Liver (tissue), 9 donors: ENCODE data around the gene CDKN2AIPNL. TPM values are rescaled to one million over a fixed set of nuclear protein-coding genes. Genes with fewer than 3 reads are reported as not detected.

ENCODE experiments used
- DNase-seq: peaks from one replicate; pipeline ENCODE4 v3.0.0-alpha.2; 2017; ENCODE audit warnings: low spot score
- H3K27ac ChIP-seq, 2 donors: one replicate each; pipeline ENCODE4 v1.7.0; 2013; ENCODE audit warnings: inconsistent platforms in 2 of 2, low read length in 2 of 2, control low read depth in 1 of 2, low read depth in 1 of 2, mild to moderate bottlenecking in 1 of 2
- H3K27me3 ChIP-seq, 4 donors: one replicate each; pipeline versions ENCODE4 v1.6.1 to v1.7.0; 2013; ENCODE audit warnings: low read length in 3 of 4, inconsistent platforms in 1 of 4, mild to moderate bottlenecking in 1 of 4, moderate library complexity in 1 of 4; ENCODE audit not compliant: control insufficient read depth in 4 of 4, insufficient read depth in 4 of 4
- H3K36me3 ChIP-seq, 4 donors: one replicate each; pipeline versions ENCODE4 v1.6.1 to v1.7.0; 2013; ENCODE audit warnings: low read length in 3 of 4, mild to moderate bottlenecking in 3 of 4, low read depth in 1 of 4, moderate library complexity in 1 of 4; ENCODE audit not compliant: control insufficient read depth in 4 of 4, insufficient read depth in 3 of 4
- H3K4me1 ChIP-seq, 4 donors: one replicate each; pipeline versions ENCODE4 v1.6.1 to v1.7.0; 2013; ENCODE audit warnings: low read length in 3 of 4, mild to moderate bottlenecking in 3 of 4, moderate library complexity in 1 of 4; ENCODE audit not compliant: control insufficient read depth in 4 of 4, insufficient read depth in 4 of 4
- H3K4me3 ChIP-seq, 3 donors: one replicate each; pipeline versions ENCODE4 v1.6.1 to v1.7.0; 2013; ENCODE audit warnings: low read length in 3 of 3, control low read depth in 1 of 3, low read depth in 1 of 3, mild to moderate bottlenecking in 1 of 3
- H3K9ac ChIP-seq, 2 donors: one replicate each; pipeline ENCODE4 v1.7.0; 2013; ENCODE audit warnings: low read length in 2 of 2, mild to moderate bottlenecking in 2 of 2, moderate library complexity in 2 of 2, control low read depth in 1 of 2, low read depth in 1 of 2
- H3K9me3 ChIP-seq, 4 donors: one replicate each; pipeline versions ENCODE4 v1.6.1 to v1.7.0; 2013; ENCODE audit warnings: low read length in 3 of 4; ENCODE audit not compliant: control insufficient read depth in 4 of 4
- ATF3 ChIP-seq: IDR thresholded peaks from 2 replicates; pipeline ENCODE4 v1.6.1; 2016; ENCODE audit warnings: antibody characterized with exemption
- CTCF ChIP-seq: fragments of 150-350 bp; IDR thresholded peaks from 2 replicates; pipeline ENCODE4 v1.5.1; 2017; ENCODE audit warnings: improper control_type of control experiment, low read depth, low read length; ENCODE audit not compliant: missing input control
- GABPA ChIP-seq, 2 donors: IDR thresholded peaks in 1 of 2; conservative IDR thresholded peaks in 1 of 2; 2 replicates each; pipeline ENCODE4 v1.6.1; 2016; ENCODE audit warnings: antibody characterized with exemption in 2 of 2, mild to moderate bottlenecking in 1 of 2, moderate library complexity in 1 of 2
- HNF4A ChIP-seq, 2 donors: conservative IDR thresholded peaks; 2 replicates each; pipeline ENCODE4 v1.6.1; 2016; ENCODE audit warnings: antibody characterized with exemption in 2 of 2, mild to moderate bottlenecking in 2 of 2
- MAX ChIP-seq: IDR thresholded peaks from 2 replicates; pipeline ENCODE4 v1.6.1; 2016; ENCODE audit warnings: antibody characterized with exemption
- NR2F2 ChIP-seq: IDR thresholded peaks from 2 replicates; pipeline ENCODE4 v1.6.1; 2016; ENCODE audit warnings: antibody characterized with exemption
- RAD21 ChIP-seq, 2 donors: IDR thresholded peaks; 2 replicates each; pipeline ENCODE4 v1.6.1; 2016; ENCODE audit warnings: antibody characterized with exemption in 2 of 2, mild to moderate bottlenecking in 2 of 2
- REST ChIP-seq: IDR thresholded peaks from 2 replicates; pipeline ENCODE4 v1.6.1; 2016; ENCODE audit warnings: antibody characterized with exemption, mild to moderate bottlenecking
- RXRA ChIP-seq, 2 donors: IDR thresholded peaks; 2 replicates each; pipeline ENCODE4 v1.6.1; 2017 to 2018; ENCODE audit warnings: antibody characterized with exemption in 2 of 2, mild to moderate bottlenecking in 1 of 2
- SP1 ChIP-seq: IDR thresholded peaks from 2 replicates; pipeline ENCODE4 v1.6.1; 2018; ENCODE audit warnings: antibody characterized with exemption, mild to moderate bottlenecking
- YY1 ChIP-seq: IDR thresholded peaks from 2 replicates; pipeline ENCODE4 v1.6.1; 2016; ENCODE audit warnings: antibody characterized with exemption, mild to moderate bottlenecking
- ZBTB33 ChIP-seq: IDR thresholded peaks from 2 replicates; pipeline ENCODE4 v1.6.1; 2016; ENCODE audit warnings: antibody characterized with exemption
- WGBS: extraction: QIAGEN DNeasy Blood & Tissue Kit; methylation state at CpG from one replicate; pipeline ENCODE4 v1.1.7; 2013; 5-methylcytosine and 5-hydroxymethylcytosine counted together
- polyA plus RNA-seq, 2 donors: library from polyadenylated mRNA; stranded (reverse) in 1 of 2; unstranded in 1 of 2; fragments of 200-250 nt in 1 of 2; fragments of >200 nt in 1 of 2; fragmentation: Nextera tagmentation in 1 of 2; extraction: Ambion mirVana in 1 of 2; gene quantifications; one replicate each; pipeline versions ENCODE4 v1.2.1 to v1.2.3, GENCODE V29; 2013 to 2015
- total RNA-seq, 2 donors: library from RNA; depleted of rRNA; stranded (reverse); fragments of >200 nt; gene quantifications; one replicate each; pipeline ENCODE4 v1.2.3, GENCODE V29; 2014
- donor health status: healthy.
- donor health status: healthy.
- donor health status: healthy.
- donor health status: healthy.
- donor health status: healthy.

CDKN2AIPNL gene
- total and polyA plus RNA-seq, 4 donors = 7.2 to 13.3 (median 9.3) TPM

DNA sequence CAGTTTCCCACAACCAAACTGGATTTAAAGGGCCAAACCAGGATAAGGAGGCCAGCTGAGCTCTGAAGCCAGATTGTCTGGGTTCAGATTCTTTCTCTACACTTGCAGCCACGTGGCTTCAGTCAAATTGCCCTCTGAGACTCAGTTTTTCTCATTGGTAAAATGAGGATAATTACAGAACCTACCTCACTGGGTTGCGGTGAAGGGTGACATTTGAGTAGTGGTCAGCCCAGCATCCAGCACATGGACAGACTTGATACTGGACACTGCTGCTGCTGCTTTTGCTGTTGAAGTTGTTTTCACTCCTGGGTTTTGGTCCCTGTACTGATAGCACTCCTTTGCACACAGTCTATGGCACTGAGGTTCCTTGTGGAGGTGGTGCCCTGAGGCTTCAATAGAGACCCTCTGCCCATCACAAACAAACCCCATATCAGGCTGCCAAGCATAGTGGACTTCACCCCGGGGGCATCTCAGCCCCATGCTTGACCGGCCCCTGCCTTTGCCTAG is 25.7 kb upstream of the CDKN2AIPNL start:
- peak overlapping the region; percentile 29 to 46 for H3K27ac ChIP-seq
- H3K4me1 ChIP-seq = peaks cover 11 to 45% (median 34%) of the 10 kb centered on the region in 4 donors
- DNase-seq = no peak
- no peaks in the 10 kb centered on the region for H3K9me3 ChIP-seq
- H3K27me3 ChIP-seq = no peaks in the 10 kb centered on the region
- H3K9ac ChIP-seq = no peak overlapping the region
- H3K4me3 ChIP-seq = no peak overlapping the region
- WGBS = 82% methylated on average over 4 of the region's 4 CpGs
- TF ChIP-seq CTCF = no peak
- peak; percentile 1 for TF ChIP-seq MAX
- no peaks in the 10 kb centered on the region for H3K36me3 ChIP-seq

DNA sequence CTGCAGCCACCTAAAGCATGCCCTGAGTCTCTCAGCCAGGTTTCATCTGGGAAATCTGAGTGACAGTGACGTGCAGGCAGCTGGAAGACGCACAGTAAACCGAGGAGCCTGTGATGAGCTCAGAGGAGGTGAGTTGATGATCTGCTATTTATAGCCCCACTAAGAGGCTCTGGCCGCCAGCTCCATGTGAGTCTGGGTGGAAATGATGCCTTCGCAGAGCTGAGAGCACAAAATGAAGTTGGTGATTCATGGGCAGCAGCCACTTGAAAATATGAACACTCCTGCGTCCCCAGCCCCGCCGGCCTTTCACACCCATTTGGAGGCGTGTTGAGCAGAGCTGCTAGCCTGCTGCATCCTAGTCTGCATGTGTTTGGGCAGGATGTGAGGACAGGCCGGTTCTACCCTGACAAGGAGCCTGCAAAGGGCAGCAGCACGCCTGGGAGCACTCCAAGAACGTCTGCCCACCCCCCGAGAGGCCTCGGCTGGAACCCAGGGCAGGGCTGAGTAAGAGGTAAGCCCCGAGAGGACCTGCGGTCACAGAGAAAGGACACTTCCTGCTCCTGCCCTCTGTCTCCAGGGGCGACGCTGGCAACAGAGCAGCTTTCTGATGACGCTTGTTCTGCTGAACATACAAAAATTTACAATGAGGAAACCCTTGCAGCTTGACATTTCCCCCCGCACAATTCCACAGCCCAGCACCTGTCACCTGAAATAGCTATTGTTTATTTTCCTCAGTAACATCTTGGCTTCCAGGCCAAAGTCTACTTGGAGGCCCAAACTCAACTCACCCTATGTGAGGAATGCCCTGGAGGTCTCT is 25.1 kb upstream of the CDKN2AIPNL start:
- WGBS = 24% methylated on average over 20 of the region's 20 CpGs
- Histone ChIP-seq H3K27ac (peak overlapping the region; percentile 29 to 46), H3K4me1 (peaks cover 11 to 45% (median 34%) of the 10 kb centered on the region in 4 donors), H3K27me3 (no peaks in the 10 kb centered on the region), H3K36me3 (no peaks in the 10 kb centered on the region), H3K9ac (no peak overlapping the region), H3K9me3 (no peaks in the 10 kb centered on the region), H3K4me3 (no peak overlapping the region)
- TF ChIP-seq MAX (peak; percentile 56), RXRA (IDR thresholded peaks at IDR 0.05) (peak; percentile 55 to 71), ATF3 (no peak), SP1 (peak; percentile 59), RAD21 (IDR thresholded peaks at IDR 0.05) (peak; percentile 32 to 41), GABPA (IDR thresholded peaks at IDR 0.05 in 1 of 2, conservative IDR thresholded peaks at IDR 0.05 in 1 of 2) (peak in 1 of 2 donors; percentile 27), NR2F2 (peak; percentile 52), YY1 (peak; percentile 69), HNF4A (conservative IDR thresholded peaks at IDR 0.05) (peak; percentile 71 to 75), ZBTB33 (no peak), REST (no peak)
- peak; percentile 47 for DNase-seq
